Tibial nerve (tissue), 4 donors: ENCODE data around the gene KCNRG. TPM values are rescaled to one million over a fixed set of nuclear protein-coding genes. Genes with fewer than 3 reads are reported as not detected.
A peak's percentile ranks its signal among the peaks of the same experiment; 100 is the strongest.

ENCODE experiments used
- DNase-seq, 2 donors: peaks; one replicate each; pipeline ENCODE4 v3.0.0-alpha.2; 2019; ENCODE audit warnings: low spot score in 2 of 2
- H3K27ac ChIP-seq, 4 donors: fragments of 200-600 bp; sonication (generic) in 3 of 4; one replicate each; pipeline ENCODE4 v1.5.1; 2017 to 2019; ENCODE audit warnings: mild to moderate bottlenecking in 1 of 4
- H3K27me3 ChIP-seq, 2 donors: fragments of 200-600 bp; sonication (generic) in 1 of 2; one replicate each; pipeline versions ENCODE4 v1.5.1 to v1.6.0; 2017 to 2019
- H3K36me3 ChIP-seq, 3 donors: fragments of 200-600 bp; sonication (generic); one replicate each; pipeline ENCODE4 v1.5.1; 2018 to 2019
- H3K4me1 ChIP-seq, 4 donors: fragments of 200-600 bp; sonication (generic) in 3 of 4; one replicate each; pipeline ENCODE4 v1.5.1; 2017 to 2019
- H3K4me3 ChIP-seq, 4 donors: fragments of 200-600 bp; sonication (generic) in 3 of 4; one replicate each; pipeline ENCODE4 v1.5.1; 2017 to 2019; ENCODE audit warnings: mild to moderate bottlenecking in 1 of 4, moderate library complexity in 1 of 4
- H3K9me3 ChIP-seq, 4 donors: fragments of 200-600 bp; sonication (generic) in 3 of 4; one replicate each; pipeline ENCODE4 v1.5.1; 2017 to 2019
- CTCF ChIP-seq, 5 experiments: fragments of 200-600 bp in 3 of 5; fragments of 450-650 bp in 2 of 5; sonication (generic) in 3 of 5; IDR thresholded peaks; one replicate each; pipeline ENCODE4 v1.5.1; 2016 to 2019; ENCODE audit warnings: antibody characterized with exemption in 5 of 5, mild to moderate bottlenecking in 3 of 5, moderate library complexity in 2 of 5
- EP300 ChIP-seq, 2 donors: sonication (generic); formaldehyde crosslinking; IDR thresholded peaks; one replicate each; pipeline ENCODE4 v1.6.1; 2017; ENCODE audit warnings: antibody characterized with exemption in 2 of 2, mild to moderate bottlenecking in 1 of 2
- POLR2A ChIP-seq, 2 donors: fragments of 450-650 bp; IDR thresholded peaks; one replicate each; pipeline ENCODE4 v1.6.1; 2017; ENCODE audit warnings: antibody characterized with exemption in 2 of 2, mild to moderate bottlenecking in 2 of 2, moderate library complexity in 2 of 2
- WGBS, 2 donors: methylation state at CpG; one replicate each; pipeline ENCODE4 v1.1.5; 2018; 5-methylcytosine and 5-hydroxymethylcytosine counted together
- total RNA-seq, 4 donors: library from RNA; depleted of rRNA; stranded (reverse); fragments of >200 nt; gene quantifications; one replicate each; pipeline ENCODE4 v1.1.0, GENCODE V29; 2016

KCNRG gene
- total RNA-seq, 4 donors from 2014 or later = 0.60 to 2.4 (median 1.6) TPM

GRCh38 chr13:49993111-49993510 is 22.1 kb upstream of the KCNRG start:
- no peaks in the 10 kb centered on the region for H3K27me3 ChIP-seq
- H3K4me3 ChIP-seq = no peak overlapping the region
- DNase-seq = no peak
- H3K9me3 ChIP-seq = no peaks in the 10 kb centered on the region
- no peak for TF ChIP-seq CTCF (IDR thresholded peaks at IDR 0.05)
- no peak for TF ChIP-seq POLR2A (IDR thresholded peaks at IDR 0.05)
- no peak for TF ChIP-seq EP300 (IDR thresholded peaks at IDR 0.05)
- peaks cover under 1 to 13% (median 4%) of the 10 kb centered on the region in 4 donors for H3K4me1 ChIP-seq
- H3K27ac ChIP-seq = no peak overlapping the region
- peaks cover 0 to 19% (median 0%) of the 10 kb centered on the region in 3 donors for H3K36me3 ChIP-seq

GRCh38 chr13:49993666-49994065 is 21.6 kb upstream of the KCNRG start:
- WGBS, 2 donors = 77 to 87% methylated on average over 5 of the region's 5 CpGs
- TF ChIP-seq CTCF (IDR thresholded peaks at IDR 0.05) = no peak
- no peak for TF ChIP-seq EP300 (IDR thresholded peaks at IDR 0.05)
- DNase-seq = no peak

GRCh38 chr13:49995625-49996101 is 19.6 kb upstream of the KCNRG start:
- peak overlapping the region; percentile 86 to 100 (median 92) for H3K4me3 ChIP-seq
- WGBS, 2 donors = 40 to 41% methylated on average over 14 of the region's 14 CpGs
- no peak for TF ChIP-seq EP300 (IDR thresholded peaks at IDR 0.05)
- TF ChIP-seq CTCF (IDR thresholded peaks at IDR 0.05) = no peak
- TF ChIP-seq POLR2A (IDR thresholded peaks at IDR 0.05) = no peak
- DNase-seq = no peak
- H3K9me3 ChIP-seq = no peaks in the 10 kb centered on the region
- H3K27me3 ChIP-seq = no peaks in the 10 kb centered on the region
- H3K27ac ChIP-seq = peak overlapping the region; percentile 97 to 100 (median 98)
- peaks cover 3 to 38% (median 23%) of the 10 kb centered on the region in 4 donors for H3K4me1 ChIP-seq
- H3K36me3 ChIP-seq = peaks cover 0 to 11% (median 0%) of the 10 kb centered on the region in 3 donors

More at GRCh38 chr13:49993666-49994065, 21.6 kb upstream of the KCNRG start:
- H3K4me1 ChIP-seq = peaks cover 3 to 18% (median 10%) of the 10 kb centered on the region in 4 donors
- H3K36me3 ChIP-seq = peaks cover 0 to 13% (median 0%) of the 10 kb centered on the region in 3 donors
- H3K27ac ChIP-seq = no peak overlapping the region
- H3K4me3 ChIP-seq = no peak overlapping the region
- no peaks in the 10 kb centered on the region for H3K27me3 ChIP-seq
- H3K9me3 ChIP-seq = no peaks in the 10 kb centered on the region

- H3K36me3 ChIP-seq = peaks cover 0 to 6% (median 0%) of the 10 kb centered on the region in 3 donors
- H3K27ac ChIP-seq = peak overlapping the region; percentile 97 to 100 (median 98)
- WGBS, 2 donors = 1% methylated on average over 35 to 51 of the region's 68 CpGs
- H3K27me3 ChIP-seq = no peaks in the 10 kb centered on the region
- H3K4me3 ChIP-seq = peak overlapping the region; percentile 86 to 100 (median 92)
- TF ChIP-seq EP300 (IDR thresholded peaks at IDR 0.05) (peak; percentile 13 to 83), CTCF (IDR thresholded peaks at IDR 0.05) (no peak), POLR2A (IDR thresholded peaks at IDR 0.05) (peak; percentile 64 to 72)
- H3K9me3 ChIP-seq = no peaks in the 10 kb centered on the region
- peaks cover 3 to 45% (median 23%) of the 10 kb centered on the region in 4 donors for H3K4me1 ChIP-seq
- DNase-seq = peak; percentile 79 to 89
Observed at GRCh38 chr13:49996161-49996915, 18.9 kb upstream of the KCNRG start.
